Upper lobe of left lung (tissue), 4 donors: ENCODE measurements around the gene NDUFA5.

ENCODE experiments used
- POLR2A ChIP-seq, 4 donors: fragments of 450-650 bp; IDR thresholded peaks; one replicate each; pipeline ENCODE4 v1.5.1; 2016 to 2017; ENCODE audit warnings: antibody characterized with exemption in 4 of 4, mild to moderate bottlenecking in 2 of 4
- POLR2AphosphoS5 ChIP-seq, 2 donors: sonication (generic); formaldehyde crosslinking; IDR thresholded peaks; one replicate each; pipeline ENCODE4 v1.5.1; 2017; ENCODE audit warnings: antibody characterized with exemption in 2 of 2
- TF ChIP-seq, protein P1 (sequence below), 6 experiments: fragments of 450-650 bp in 4 of 6; fragments of 200-600 bp in 2 of 6; sonication (generic) in 2 of 6; IDR thresholded peaks; one replicate each; pipeline ENCODE4 v1.5.1; 2016 to 2019; ENCODE audit warnings: antibody characterized with exemption in 6 of 6

- TF ChIP-seq, protein P1, sequence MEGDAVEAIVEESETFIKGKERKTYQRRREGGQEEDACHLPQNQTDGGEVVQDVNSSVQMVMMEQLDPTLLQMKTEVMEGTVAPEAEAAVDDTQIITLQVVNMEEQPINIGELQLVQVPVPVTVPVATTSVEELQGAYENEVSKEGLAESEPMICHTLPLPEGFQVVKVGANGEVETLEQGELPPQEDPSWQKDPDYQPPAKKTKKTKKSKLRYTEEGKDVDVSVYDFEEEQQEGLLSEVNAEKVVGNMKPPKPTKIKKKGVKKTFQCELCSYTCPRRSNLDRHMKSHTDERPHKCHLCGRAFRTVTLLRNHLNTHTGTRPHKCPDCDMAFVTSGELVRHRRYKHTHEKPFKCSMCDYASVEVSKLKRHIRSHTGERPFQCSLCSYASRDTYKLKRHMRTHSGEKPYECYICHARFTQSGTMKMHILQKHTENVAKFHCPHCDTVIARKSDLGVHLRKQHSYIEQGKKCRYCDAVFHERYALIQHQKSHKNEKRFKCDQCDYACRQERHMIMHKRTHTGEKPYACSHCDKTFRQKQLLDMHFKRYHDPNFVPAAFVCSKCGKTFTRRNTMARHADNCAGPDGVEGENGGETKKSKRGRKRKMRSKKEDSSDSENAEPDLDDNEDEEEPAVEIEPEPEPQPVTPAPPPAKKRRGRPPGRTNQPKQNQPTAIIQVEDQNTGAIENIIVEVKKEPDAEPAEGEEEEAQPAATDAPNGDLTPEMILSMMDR (IDR thresholded peaks at IDR 0.05): no peak
- TF ChIP-seq POLR2A (IDR thresholded peaks at IDR 0.05) (no peak), POLR2AphosphoS5 (IDR thresholded peaks at IDR 0.05) (no peak)
Observed at GRCh38 chr7:123533553-123533917, 24.1 kb downstream of the NDUFA5 start.
